ENCODE data around the gene ZNF438.

The ZNF438 gene

DNA sequence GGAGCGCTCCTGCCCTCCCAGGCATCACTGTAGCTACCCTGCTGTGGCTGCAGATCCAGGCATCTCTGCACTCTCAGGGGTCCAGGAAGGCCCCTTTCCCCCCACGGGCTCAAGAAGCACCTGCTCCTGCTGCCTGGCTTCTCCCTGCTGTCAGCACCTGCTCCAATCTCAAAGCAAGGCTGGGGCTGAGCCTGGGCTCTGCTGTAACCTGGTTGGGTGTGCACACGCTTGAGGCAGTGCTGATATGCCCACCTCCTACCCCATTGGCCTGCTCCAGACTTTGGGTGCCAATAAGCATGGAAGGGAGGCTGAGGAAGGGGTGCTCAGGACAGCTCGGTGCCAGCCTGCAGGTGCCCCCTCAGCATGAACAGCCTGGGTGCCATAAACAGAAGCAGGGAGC lies 185.0 kb downstream of the ZNF438 start (continued):
- TF ChIP-seq, protein P1, sequence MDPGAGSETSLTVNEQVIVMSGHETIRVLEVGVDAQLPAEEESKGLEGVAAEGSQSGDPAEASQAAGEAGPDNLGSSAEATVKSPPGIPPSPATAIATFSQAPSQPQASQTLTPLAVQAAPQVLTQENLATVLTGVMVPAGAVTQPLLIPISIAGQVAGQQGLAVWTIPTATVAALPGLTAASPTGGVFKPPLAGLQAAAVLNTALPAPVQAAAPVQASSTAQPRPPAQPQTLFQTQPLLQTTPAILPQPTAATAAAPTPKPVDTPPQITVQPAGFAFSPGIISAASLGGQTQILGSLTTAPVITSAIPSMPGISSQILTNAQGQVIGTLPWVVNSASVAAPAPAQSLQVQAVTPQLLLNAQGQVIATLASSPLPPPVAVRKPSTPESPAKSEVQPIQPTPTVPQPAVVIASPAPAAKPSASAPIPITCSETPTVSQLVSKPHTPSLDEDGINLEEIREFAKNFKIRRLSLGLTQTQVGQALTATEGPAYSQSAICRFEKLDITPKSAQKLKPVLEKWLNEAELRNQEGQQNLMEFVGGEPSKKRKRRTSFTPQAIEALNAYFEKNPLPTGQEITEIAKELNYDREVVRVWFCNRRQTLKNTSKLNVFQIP (CRISPR knock-in tag; IDR thresholded peaks at IDR 0.05; ENCODE audit: borderline replicate concordance, low read depth) = no peak
- TF ChIP-seq OSR1 (CRISPR knock-in tag; IDR thresholded peaks at IDR 0.05) (no peak), BACH2 (CRISPR knock-in tag; IDR thresholded peaks at IDR 0.05; ENCODE audit: borderline replicate concordance) (no peak), ZNF565 (CRISPR knock-in tag; conservative IDR thresholded peaks at IDR 0.05; ENCODE audit: low read depth) (no peak)

- TF ChIP-seq TCF4 (CRISPR knock-in tag; IDR thresholded peaks at IDR 0.05; ENCODE audit: borderline replicate concordance) (no peak), RARB (CRISPR knock-in tag; IDR thresholded peaks at IDR 0.05) (no peak)
- ATAC-seq = peak; percentile 40; the same call in 1 of the 3 replicates
Measured at GRCh38 chr10:30842894-30843293, 188.8 kb downstream of the ZNF438 start.

GRCh38 chr10:30842185-30842584 lies 189.5 kb downstream of the ZNF438 start:
- TF ChIP-seq PATZ1 (CRISPR knock-in tag; IDR thresholded peaks at IDR 0.05; ENCODE audit: borderline replicate concordance) (no peak), ZFP3 (CRISPR knock-in tag; IDR thresholded peaks at IDR 0.05) (no peak), TOX (CRISPR knock-in tag; IDR thresholded peaks at IDR 0.05; ENCODE audit: borderline replicate concordance) (no peak), ZNF565 (CRISPR knock-in tag; conservative IDR thresholded peaks at IDR 0.05; ENCODE audit: low read depth) (no peak), GLIS3 (CRISPR knock-in tag; IDR thresholded peaks at IDR 0.05) (no peak)
- TF ChIP-seq, protein P2, sequence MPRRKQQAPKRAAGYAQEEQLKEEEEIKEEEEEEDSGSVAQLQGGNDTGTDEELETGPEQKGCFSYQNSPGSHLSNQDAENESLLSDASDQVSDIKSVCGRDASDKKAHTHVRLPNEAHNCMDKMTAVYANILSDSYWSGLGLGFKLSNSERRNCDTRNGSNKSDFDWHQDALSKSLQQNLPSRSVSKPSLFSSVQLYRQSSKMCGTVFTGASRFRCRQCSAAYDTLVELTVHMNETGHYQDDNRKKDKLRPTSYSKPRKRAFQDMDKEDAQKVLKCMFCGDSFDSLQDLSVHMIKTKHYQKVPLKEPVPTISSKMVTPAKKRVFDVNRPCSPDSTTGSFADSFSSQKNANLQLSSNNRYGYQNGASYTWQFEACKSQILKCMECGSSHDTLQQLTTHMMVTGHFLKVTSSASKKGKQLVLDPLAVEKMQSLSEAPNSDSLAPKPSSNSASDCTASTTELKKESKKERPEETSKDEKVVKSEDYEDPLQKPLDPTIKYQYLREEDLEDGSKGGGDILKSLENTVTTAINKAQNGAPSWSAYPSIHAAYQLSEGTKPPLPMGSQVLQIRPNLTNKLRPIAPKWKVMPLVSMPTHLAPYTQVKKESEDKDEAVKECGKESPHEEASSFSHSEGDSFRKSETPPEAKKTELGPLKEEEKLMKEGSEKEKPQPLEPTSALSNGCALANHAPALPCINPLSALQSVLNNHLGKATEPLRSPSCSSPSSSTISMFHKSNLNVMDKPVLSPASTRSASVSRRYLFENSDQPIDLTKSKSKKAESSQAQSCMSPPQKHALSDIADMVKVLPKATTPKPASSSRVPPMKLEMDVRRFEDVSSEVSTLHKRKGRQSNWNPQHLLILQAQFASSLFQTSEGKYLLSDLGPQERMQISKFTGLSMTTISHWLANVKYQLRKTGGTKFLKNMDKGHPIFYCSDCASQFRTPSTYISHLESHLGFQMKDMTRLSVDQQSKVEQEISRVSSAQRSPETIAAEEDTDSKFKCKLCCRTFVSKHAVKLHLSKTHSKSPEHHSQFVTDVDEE (CRISPR knock-in tag; IDR thresholded peaks at IDR 0.05) = no peak
- ATAC-seq = no peak

- no peak for ATAC-seq
- TF ChIP-seq ISL1 (CRISPR knock-in tag; IDR thresholded peaks at IDR 0.05) = no peak
- no peak for TF ChIP-seq ZNF8 (CRISPR knock-in tag; IDR thresholded peaks at IDR 0.05)
- TF ChIP-seq TOX (CRISPR knock-in tag; IDR thresholded peaks at IDR 0.05; ENCODE audit: borderline replicate concordance) = no peak
- no peak for TF ChIP-seq RARB (CRISPR knock-in tag; IDR thresholded peaks at IDR 0.05)
- no peak for TF ChIP-seq ARNTL (CRISPR knock-in tag; IDR thresholded peaks at IDR 0.05; ENCODE audit: borderline replicate concordance, low read depth)
Measured at GRCh38 chr10:30840395-30841050, 191.1 kb downstream of the ZNF438 start.

DNA sequence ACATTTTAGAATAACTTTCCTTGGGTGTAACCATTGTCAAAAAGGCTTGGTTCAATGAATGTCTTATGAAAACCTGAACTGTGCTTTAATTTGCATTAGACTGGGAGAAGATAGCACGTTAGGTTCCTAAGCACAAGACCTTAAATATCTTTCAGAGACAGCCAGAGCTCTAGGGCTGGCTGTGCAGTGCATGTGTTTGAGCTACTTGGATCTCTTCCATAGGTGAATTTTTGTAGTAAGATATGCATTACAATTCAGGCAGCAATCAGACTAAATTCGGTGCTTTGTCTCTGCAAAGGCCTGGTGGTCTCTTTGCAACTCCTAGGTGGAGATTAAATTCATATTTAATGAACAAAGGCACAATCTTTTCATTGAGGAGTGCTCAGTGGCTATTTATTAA lies 192.0 kb downstream of the ZNF438 start:
- TF ChIP-seq, protein P2 (CRISPR knock-in tag; IDR thresholded peaks at IDR 0.05) = no peak
- TF ChIP-seq GLIS3 (CRISPR knock-in tag; IDR thresholded peaks at IDR 0.05) = no peak

More for the DNA sequence above, 192.0 kb downstream of the ZNF438 start:
- no peak for ATAC-seq

All from SK-N-SH treated with all-trans-retinoic acid at 6 μM for 48 hours (cell line).